ENCODE results near the gene LSMEM2. TPM values are rescaled to one million over a fixed set of nuclear protein-coding genes. Genes with fewer than 3 reads are reported as not detected.

The LSMEM2 gene
- 0.03 TPM for polyA plus RNA-seq (2013)

- POLR2A ChIA-PET: no interaction called here
- H3K27me3 ChIP-seq (replicated peaks in 2 of 5; ENCODE audit: control insufficient read depth in 4 of 5, insufficient read depth in 5 of 5, low read length in 4 of 5): peaks cover 0 to 47% (median 20%) of the 10 kb centered on the region in 5 experiments
- no peak within 1 kb of the TSS for H3K4me3 ChIP-seq (ENCODE audit: control insufficient read depth in 1 of 7, extremely low read depth in 1 of 7, insufficient read depth in 4 of 7, low read depth in 2 of 7, low read length in 6 of 7)
These were observed at the start of gene LSMEM2 for GRCh38 chr3:50278880-50279224. LSMEM2 (plus strand) TSS chr3:50279087; CDS start chr3:50279114, 27 bp downstream.

GRCh38 chr3:50229490-50229889 is 49.4 kb upstream of the LSMEM2 start:
- H3K36me3 ChIP-seq (ENCODE audit: control insufficient read depth in 4 of 4, insufficient read depth in 4 of 4, low read length in 3 of 4): no peaks in the 10 kb centered on the region
- POLR2A ChIA-PET: no interaction called here
- no peak overlapping the region for H3K4me3 ChIP-seq (ENCODE audit: control insufficient read depth in 1 of 7, extremely low read depth in 1 of 7, insufficient read depth in 4 of 7, low read depth in 2 of 7, low read length in 6 of 7)
- peaks cover 0 to 46% (median 35%) of the 10 kb centered on the region in 4 experiments for H3K4me1 ChIP-seq (ENCODE audit: control extremely low read depth in 1 of 4, control insufficient read depth in 4 of 4, insufficient read depth in 4 of 4, low read length in 3 of 4)
- no peak overlapping the region for H3K27ac ChIP-seq (ENCODE audit: insufficient read depth in 1 of 2, low read depth in 1 of 2, low read length in 2 of 2, poor library complexity in 1 of 2, severe bottlenecking in 2 of 2)
- H3K27me3 ChIP-seq (replicated peaks in 2 of 5; ENCODE audit: control insufficient read depth in 4 of 5, insufficient read depth in 5 of 5, low read length in 4 of 5): peaks cover 0 to 4% (median 0%) of the 10 kb centered on the region in 5 experiments
- no peaks in the 10 kb centered on the region for H3K9me3 ChIP-seq (ENCODE audit: control extremely low read depth in 1 of 5, control insufficient read depth in 4 of 5, insufficient read depth in 2 of 5, low read depth in 1 of 5, low read length in 4 of 5)
- WGBS (ENCODE audit: insufficient coverage): 100% methylated on average over 2 of the region's 3 CpGs
- CTCF ChIA-PET: interaction anchor here (1.0 to 72.5 kb wide), 5 partner anchors 2 to 95 kb away, joined by 3 to 1875 read pairs (median 238); partner anchors contain the start of genes GNAI2, GNAT1, LSMEM2 and SEMA3B
- no peak for DNase-seq

More at GRCh38 chr3:50278880-50279224, at the start of gene LSMEM2:
- CTCF ChIA-PET: interaction anchor here (1.0 to 72.5 kb wide), 9 partner anchors 9 to 87 kb away, joined by 3 to 1875 read pairs (median 5); partner anchors contain the start of genes GNAI2, HYAL3, IFRD2 and NAA80
- Histone ChIP-seq H3K27ac (ENCODE audit: insufficient read depth in 1 of 2, low read depth in 1 of 2, low read length in 2 of 2, poor library complexity in 1 of 2, severe bottlenecking in 2 of 2) (no peak within 1 kb of the TSS), H3K4me1 (ENCODE audit: control extremely low read depth in 1 of 4, control insufficient read depth in 4 of 4, insufficient read depth in 4 of 4, low read length in 3 of 4) (peaks cover 0 to 23% (median 17%) of the 10 kb centered on the region in 4 experiments), H3K36me3 (ENCODE audit: control insufficient read depth in 4 of 4, insufficient read depth in 4 of 4, low read length in 3 of 4) (no peaks in the 10 kb centered on the region), H3K9me3 (ENCODE audit: control extremely low read depth in 1 of 5, control insufficient read depth in 4 of 5, insufficient read depth in 2 of 5, low read depth in 1 of 5, low read length in 4 of 5) (no peaks in the 10 kb centered on the region)
- WGBS (ENCODE audit: insufficient coverage): 90% methylated on average over 2 of the region's 2 CpGs
- DNase-seq: no peak

- ChIA-PET CTCF (interaction anchor here (2.0 to 72.5 kb wide), 4 partner anchors 1 to 94 kb away, joined by 5 to 1875 read pairs (median 1056); partner anchors contain the start of genes GNAI2, GNAT1, LSMEM2 and SEMA3B), POLR2A (interaction anchor here (1.0 kb wide), 1 partner anchor 13 kb away, joined by 4 read pairs; no protein-coding TSS in a partner anchor)
- no peak overlapping the region for H3K4me3 ChIP-seq (ENCODE audit: control insufficient read depth in 1 of 7, extremely low read depth in 1 of 7, insufficient read depth in 4 of 7, low read depth in 2 of 7, low read length in 6 of 7)
- H3K27ac ChIP-seq (ENCODE audit: insufficient read depth in 1 of 2, low read depth in 1 of 2, low read length in 2 of 2, poor library complexity in 1 of 2, severe bottlenecking in 2 of 2): no peak overlapping the region
- H3K9me3 ChIP-seq (ENCODE audit: control extremely low read depth in 1 of 5, control insufficient read depth in 4 of 5, insufficient read depth in 2 of 5, low read depth in 1 of 5, low read length in 4 of 5): no peaks in the 10 kb centered on the region
- DNase-seq: no peak
- H3K4me1 ChIP-seq (ENCODE audit: control extremely low read depth in 1 of 4, control insufficient read depth in 4 of 4, insufficient read depth in 4 of 4, low read length in 3 of 4): peaks cover 2 to 54% (median 42%) of the 10 kb centered on the region in 4 experiments
- WGBS (ENCODE audit: insufficient coverage): 91% methylated on average over 8 of the region's 8 CpGs
- no peaks in the 10 kb centered on the region for H3K36me3 ChIP-seq (ENCODE audit: control insufficient read depth in 4 of 4, insufficient read depth in 4 of 4, low read length in 3 of 4)
- H3K27me3 ChIP-seq (replicated peaks in 2 of 5; ENCODE audit: control insufficient read depth in 4 of 5, insufficient read depth in 5 of 5, low read length in 4 of 5): peaks cover 0 to 3% (median 0%) of the 10 kb centered on the region in 5 experiments
These were observed 48.6 kb upstream of the LSMEM2 start for GRCh38 chr3:50230104-50230793.

- no peaks in the 10 kb centered on the region for H3K27me3 ChIP-seq (replicated peaks in 2 of 5; ENCODE audit: control insufficient read depth in 4 of 5, insufficient read depth in 5 of 5, low read length in 4 of 5)
- no peak for DNase-seq
- WGBS (ENCODE audit: insufficient coverage): 93% methylated on average over 3 of the region's 4 CpGs
- H3K36me3 ChIP-seq (ENCODE audit: control insufficient read depth in 4 of 4, insufficient read depth in 4 of 4, low read length in 3 of 4): no peaks in the 10 kb centered on the region
- no peaks in the 10 kb centered on the region for H3K9me3 ChIP-seq (ENCODE audit: control extremely low read depth in 1 of 5, control insufficient read depth in 4 of 5, insufficient read depth in 2 of 5, low read depth in 1 of 5, low read length in 4 of 5)
- CTCF ChIA-PET: interaction anchor here (2.0 to 72.5 kb wide), 4 partner anchors 1 to 93 kb away, joined by 5 to 1875 read pairs (median 1056); partner anchors contain the start of genes GNAI2, GNAT1, LSMEM2 and SEMA3B
- POLR2A ChIA-PET: interaction anchor here (1.0 kb wide), 1 partner anchor 12 kb away, joined by 4 read pairs; no protein-coding TSS in a partner anchor
- no peak overlapping the region for H3K27ac ChIP-seq (ENCODE audit: insufficient read depth in 1 of 2, low read depth in 1 of 2, low read length in 2 of 2, poor library complexity in 1 of 2, severe bottlenecking in 2 of 2)
- H3K4me3 ChIP-seq (ENCODE audit: control insufficient read depth in 1 of 7, extremely low read depth in 1 of 7, insufficient read depth in 4 of 7, low read depth in 2 of 7, low read length in 6 of 7): no peak overlapping the region
- peaks cover 2 to 57% (median 45%) of the 10 kb centered on the region in 4 experiments for H3K4me1 ChIP-seq (ENCODE audit: control extremely low read depth in 1 of 4, control insufficient read depth in 4 of 4, insufficient read depth in 4 of 4, low read length in 3 of 4)
These were observed 48.1 kb upstream of the LSMEM2 start for GRCh38 chr3:50230794-50231125.

GRCh38 chr3:50231581-50231980 is 47.3 kb upstream of the LSMEM2 start:
- no peaks in the 10 kb centered on the region for H3K9me3 ChIP-seq (ENCODE audit: control extremely low read depth in 1 of 5, control insufficient read depth in 4 of 5, insufficient read depth in 2 of 5, low read depth in 1 of 5, low read length in 4 of 5)
- no peak overlapping the region for H3K27ac ChIP-seq (ENCODE audit: insufficient read depth in 1 of 2, low read depth in 1 of 2, low read length in 2 of 2, poor library complexity in 1 of 2, severe bottlenecking in 2 of 2)
- no peak overlapping the region for H3K4me3 ChIP-seq (ENCODE audit: control insufficient read depth in 1 of 7, extremely low read depth in 1 of 7, insufficient read depth in 4 of 7, low read depth in 2 of 7, low read length in 6 of 7)
- H3K4me1 ChIP-seq (ENCODE audit: control extremely low read depth in 1 of 4, control insufficient read depth in 4 of 4, insufficient read depth in 4 of 4, low read length in 3 of 4): peaks cover 2 to 61% (median 40%) of the 10 kb centered on the region in 4 experiments
- no peaks in the 10 kb centered on the region for H3K36me3 ChIP-seq (ENCODE audit: control insufficient read depth in 4 of 4, insufficient read depth in 4 of 4, low read length in 3 of 4)
- H3K27me3 ChIP-seq (replicated peaks in 2 of 5; ENCODE audit: control insufficient read depth in 4 of 5, insufficient read depth in 5 of 5, low read length in 4 of 5): no peaks in the 10 kb centered on the region
- POLR2A ChIA-PET: no interaction called here
- 100% methylated on average over 5 of the region's 5 CpGs for WGBS (ENCODE audit: insufficient coverage)
- CTCF ChIA-PET: interaction anchor here (2.0 to 72.5 kb wide), 4 partner anchors 0 to 92 kb away, joined by 5 to 1875 read pairs (median 1056); partner anchors contain the start of genes GNAI2, GNAT1, LSMEM2 and SEMA3B
- DNase-seq: no peak

- Histone ChIP-seq H3K27me3 (replicated peaks in 2 of 5; ENCODE audit: control insufficient read depth in 4 of 5, insufficient read depth in 5 of 5, low read length in 4 of 5) (no peaks in the 10 kb centered on the region), H3K4me3 (ENCODE audit: control insufficient read depth in 1 of 7, extremely low read depth in 1 of 7, insufficient read depth in 4 of 7, low read depth in 2 of 7, low read length in 6 of 7) (no peak overlapping the region), H3K36me3 (ENCODE audit: control insufficient read depth in 4 of 4, insufficient read depth in 4 of 4, low read length in 3 of 4) (no peaks in the 10 kb centered on the region), H3K4me1 (ENCODE audit: control extremely low read depth in 1 of 4, control insufficient read depth in 4 of 4, insufficient read depth in 4 of 4, low read length in 3 of 4) (peaks cover 2 to 61% (median 41%) of the 10 kb centered on the region in 4 experiments), H3K27ac (ENCODE audit: insufficient read depth in 1 of 2, low read depth in 1 of 2, low read length in 2 of 2, poor library complexity in 1 of 2, severe bottlenecking in 2 of 2) (no peak overlapping the region), H3K9me3 (ENCODE audit: control extremely low read depth in 1 of 5, control insufficient read depth in 4 of 5, insufficient read depth in 2 of 5, low read depth in 1 of 5, low read length in 4 of 5) (no peaks in the 10 kb centered on the region)
- no peak for DNase-seq
- ChIA-PET CTCF (interaction anchor here (13.3 to 72.5 kb wide), 3 partner anchors 1 to 41 kb away, joined by 238 to 1875 read pairs (median 1875); partner anchors contain the start of genes GNAI2, GNAT1, LSMEM2 and SEMA3B), POLR2A (no interaction called here)
- WGBS (ENCODE audit: insufficient coverage): 96% methylated on average over 3 of the region's 3 CpGs
These were observed 46.6 kb upstream of the LSMEM2 start for GRCh38 chr3:50232303-50232702.
